BLaER1 (cell line): ENCODE results near the gene SALL3.
A peak's percentile ranks its signal among the peaks of the same experiment; 100 is the strongest.

Source experiments
- H3K27ac ChIP-seq: shearing (Covaris generic); formaldehyde crosslinking; 2 replicates; pipeline ENCODE4 v1.8.1; 2022
- H3K27me3 ChIP-seq: shearing (Covaris generic); formaldehyde crosslinking; 2 replicates; pipeline ENCODE4 v1.8.1; 2022
- H3K36me3 ChIP-seq: shearing (Covaris generic); formaldehyde crosslinking; 2 replicates; pipeline ENCODE4 v1.8.1; 2022
- H3K4me1 ChIP-seq: shearing (Covaris generic); formaldehyde crosslinking; 2 replicates; pipeline ENCODE4 v1.8.1; 2022
- H3K4me2 ChIP-seq: shearing (Covaris generic); formaldehyde crosslinking; 2 replicates; pipeline ENCODE4 v1.8.1; 2022
- H3K4me3 ChIP-seq: shearing (Covaris generic); formaldehyde crosslinking; 2 replicates; pipeline ENCODE4 v1.8.1; 2022
- H3K9ac ChIP-seq: shearing (Covaris generic); formaldehyde crosslinking; 2 replicates; pipeline ENCODE4 v1.8.1; 2022
- H3K9me3 ChIP-seq: shearing (Covaris generic); formaldehyde crosslinking; 2 replicates; pipeline ENCODE4 v1.8.1; 2022
- H4K20me1 ChIP-seq: shearing (Covaris generic); formaldehyde crosslinking; 2 replicates; pipeline ENCODE4 v1.8.1; 2022
- Cebpa-rat ChIP-seq: shearing (Covaris generic); IDR thresholded peaks from 2 replicates; pipeline ENCODE4 v1.8.1; 2022

The SALL3 gene

GRCh38 chr18:78980279-78980771, 707 bp downstream of the SALL3 start:
- Histone ChIP-seq H3K9ac (no peak overlapping the region), H3K36me3 (no peaks in the 10 kb centered on the region), H3K4me3 (0 out of 2 replicates have a peak overlapping the region, but pooled peaks have one; percentile 35), H4K20me1 (no peaks in the 10 kb centered on the region), H3K27ac (no peak overlapping the region), H3K4me1 (no peaks in the 10 kb centered on the region), H3K27me3 (peaks cover 62% of the 10 kb centered on the region), H3K9me3 (peaks cover 55% of the 10 kb centered on the region), H3K4me2 (no peak overlapping the region)
- no peak for TF ChIP-seq Cebpa-rat

GRCh38 chr18:78980777-78981380, 1.3 kb downstream of the SALL3 start:
- TF ChIP-seq Cebpa-rat, result no peak
- no peak overlapping the region for H3K27ac ChIP-seq
- no peaks in the 10 kb centered on the region for H3K4me1 ChIP-seq
- peaks cover 56% of the 10 kb centered on the region for H3K27me3 ChIP-seq
- H3K4me2 ChIP-seq, result no peak overlapping the region
- no peaks in the 10 kb centered on the region for H4K20me1 ChIP-seq
- H3K9me3 ChIP-seq, result peaks cover 51% of the 10 kb centered on the region
- H3K36me3 ChIP-seq, result no peaks in the 10 kb centered on the region
- no peak overlapping the region for H3K9ac ChIP-seq
- H3K4me3 ChIP-seq, result 0 out of 2 replicates have a peak overlapping the region, but pooled peaks have one; percentile 35

DNA sequence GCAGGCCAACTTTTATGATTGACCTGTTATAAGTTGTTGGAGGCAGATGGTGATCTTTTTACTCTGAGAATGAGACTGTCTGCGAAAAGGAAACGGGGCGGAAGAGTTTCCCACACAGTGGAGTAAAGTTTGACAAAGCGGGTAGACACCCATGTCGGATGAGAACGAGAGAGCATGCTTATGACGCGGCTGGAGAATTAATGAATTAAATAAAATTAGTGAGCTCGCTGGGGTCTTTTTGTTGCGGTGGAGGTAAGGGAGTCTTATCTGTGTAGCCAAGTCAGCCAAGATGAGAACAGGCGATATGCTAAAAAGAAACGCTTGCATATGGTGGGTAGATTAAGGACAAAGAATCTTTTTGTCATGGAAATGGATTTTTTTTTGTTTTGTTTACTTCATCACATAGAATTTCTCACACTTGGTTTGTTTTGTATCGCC, 1.8 kb downstream of the SALL3 start:
- H3K36me3 ChIP-seq, result no peaks in the 10 kb centered on the region
- H3K4me2 ChIP-seq, result no peak overlapping the region
- no peak overlapping the region for H3K4me3 ChIP-seq
- H3K27me3 ChIP-seq, result peaks cover 51% of the 10 kb centered on the region
- no peak overlapping the region for H3K27ac ChIP-seq
- H3K4me1 ChIP-seq, result no peaks in the 10 kb centered on the region
- no peaks in the 10 kb centered on the region for H4K20me1 ChIP-seq
- H3K9me3 ChIP-seq, result peaks cover 46% of the 10 kb centered on the region
- no peak overlapping the region for H3K9ac ChIP-seq
- TF ChIP-seq Cebpa-rat, result no peak

- no peaks in the 10 kb centered on the region for H4K20me1 ChIP-seq
- no peak for TF ChIP-seq Cebpa-rat
- H3K4me1 ChIP-seq, result no peaks in the 10 kb centered on the region
- no peak overlapping the region for H3K4me3 ChIP-seq
- H3K27me3 ChIP-seq, result peaks cover 44% of the 10 kb centered on the region
- H3K4me2 ChIP-seq, result no peak overlapping the region
- H3K9ac ChIP-seq, result no peak overlapping the region
- no peaks in the 10 kb centered on the region for H3K36me3 ChIP-seq
- no peak overlapping the region for H3K27ac ChIP-seq
- H3K9me3 ChIP-seq, result peaks cover 39% of the 10 kb centered on the region
Observed at GRCh38 chr18:78981989-78982620, 2.5 kb downstream of the SALL3 start.

GRCh38 chr18:78983512-78983911, 3.9 kb downstream of the SALL3 start:
- H3K4me3 ChIP-seq, result no peak overlapping the region
- H3K36me3 ChIP-seq, result no peaks in the 10 kb centered on the region
- no peaks in the 10 kb centered on the region for H3K4me1 ChIP-seq
- H3K27ac ChIP-seq, result no peak overlapping the region
- no peak overlapping the region for H3K9ac ChIP-seq
- no peak for TF ChIP-seq Cebpa-rat
- peaks cover 30% of the 10 kb centered on the region for H3K27me3 ChIP-seq
- H3K9me3 ChIP-seq, result peaks cover 25% of the 10 kb centered on the region
- H3K4me2 ChIP-seq, result no peak overlapping the region
- H4K20me1 ChIP-seq, result no peaks in the 10 kb centered on the region

- H3K4me3 ChIP-seq, result no peak overlapping the region
- no peak for TF ChIP-seq Cebpa-rat
- H3K36me3 ChIP-seq, result no peaks in the 10 kb centered on the region
- no peaks in the 10 kb centered on the region for H3K4me1 ChIP-seq
- H3K4me2 ChIP-seq, result no peak overlapping the region
- H3K27ac ChIP-seq, result no peak overlapping the region
- no peak overlapping the region for H3K9ac ChIP-seq
- peaks cover 14% of the 10 kb centered on the region for H3K9me3 ChIP-seq
- H4K20me1 ChIP-seq, result no peaks in the 10 kb centered on the region
- peaks cover 25% of the 10 kb centered on the region for H3K27me3 ChIP-seq
Observed at GRCh38 chr18:78984941-78985784, 5.5 kb downstream of the SALL3 start.

GRCh38 chr18:78986018-78986481, 6.4 kb downstream of the SALL3 start:
- Histone ChIP-seq H3K36me3 (no peaks in the 10 kb centered on the region), H4K20me1 (no peaks in the 10 kb centered on the region), H3K9me3 (peaks cover 5% of the 10 kb centered on the region), H3K9ac (no peak overlapping the region), H3K4me2 (no peak overlapping the region), H3K4me3 (no peak overlapping the region), H3K4me1 (no peaks in the 10 kb centered on the region), H3K27ac (no peak overlapping the region), H3K27me3 (peaks cover 18% of the 10 kb centered on the region)
- TF ChIP-seq Cebpa-rat, result no peak

DNA sequence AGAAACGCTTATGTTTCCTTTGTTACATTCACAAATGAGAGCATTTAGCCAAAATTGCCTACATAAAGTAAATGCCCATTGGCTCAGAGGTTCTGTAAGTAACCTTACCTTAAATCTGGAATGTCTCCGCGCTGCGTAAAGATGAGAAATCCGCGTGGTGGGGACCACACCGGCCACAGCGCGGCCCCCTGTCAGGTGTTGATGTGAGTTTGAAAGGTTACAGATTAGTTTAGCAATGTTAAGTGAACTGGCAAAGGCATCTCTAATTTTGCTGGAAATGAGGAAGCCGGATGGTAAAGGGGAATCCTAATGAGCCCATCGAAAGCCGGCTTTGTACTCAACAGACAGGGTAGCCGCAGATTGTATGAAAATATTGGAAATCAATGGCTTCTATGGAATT, 11.8 kb downstream of the SALL3 start:
- no peak for TF ChIP-seq Cebpa-rat
- no peaks in the 10 kb centered on the region for H3K36me3 ChIP-seq
- H3K9me3 ChIP-seq, result peaks cover 34% of the 10 kb centered on the region
- no peak overlapping the region for H3K9ac ChIP-seq
- no peaks in the 10 kb centered on the region for H3K4me1 ChIP-seq
- H3K27me3 ChIP-seq, result no peaks in the 10 kb centered on the region
- H3K27ac ChIP-seq, result no peak overlapping the region
- no peak overlapping the region for H3K4me3 ChIP-seq
- H3K4me2 ChIP-seq, result no peak overlapping the region
- no peaks in the 10 kb centered on the region for H4K20me1 ChIP-seq

- no peak overlapping the region for H3K9ac ChIP-seq
- no peaks in the 10 kb centered on the region for H4K20me1 ChIP-seq
- no peaks in the 10 kb centered on the region for H3K36me3 ChIP-seq
- no peak overlapping the region for H3K4me2 ChIP-seq
- H3K27ac ChIP-seq, result no peak overlapping the region
- H3K4me1 ChIP-seq, result no peaks in the 10 kb centered on the region
- no peaks in the 10 kb centered on the region for H3K27me3 ChIP-seq
- H3K4me3 ChIP-seq, result no peak overlapping the region
- peaks cover 34% of the 10 kb centered on the region for H3K9me3 ChIP-seq
- TF ChIP-seq Cebpa-rat, result no peak
Observed at GRCh38 chr18:78992041-78993011, 12.7 kb downstream of the SALL3 start.
